DMS 273 (cell line): Measurements from ENCODE around the gene TSPAN12.
A peak's percentile ranks its signal among the peaks of the same experiment; 100 is the strongest.

Experiments used
- DNase-seq: peaks from one replicate; lab custom pipeline; 2025; ENCODE audit not compliant: unreplicated experiment; lab: John Stamatoyannopoulos, UW

The TSPAN12 gene

DNA sequence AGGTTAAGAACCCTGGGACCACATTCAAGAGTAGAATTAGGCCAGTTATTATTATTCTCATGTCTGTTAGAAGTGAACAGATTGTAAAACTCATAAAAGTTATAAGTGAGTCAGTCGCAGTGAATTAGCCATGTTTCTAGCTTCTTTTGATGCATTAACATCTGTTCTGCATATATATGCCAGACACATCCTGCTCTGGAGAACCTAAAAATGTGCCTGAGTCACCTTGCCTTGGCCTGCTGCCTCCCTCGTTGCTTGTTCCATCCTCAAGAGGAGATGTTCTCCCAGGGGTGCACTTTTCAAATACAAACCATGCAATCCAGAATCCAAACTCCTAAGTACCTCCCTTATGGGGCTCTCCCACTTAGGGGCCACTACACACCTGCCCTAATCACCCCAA is 14.8 kb downstream of the TSPAN12 start:
- peak; percentile 87 for DNase-seq

DNA sequence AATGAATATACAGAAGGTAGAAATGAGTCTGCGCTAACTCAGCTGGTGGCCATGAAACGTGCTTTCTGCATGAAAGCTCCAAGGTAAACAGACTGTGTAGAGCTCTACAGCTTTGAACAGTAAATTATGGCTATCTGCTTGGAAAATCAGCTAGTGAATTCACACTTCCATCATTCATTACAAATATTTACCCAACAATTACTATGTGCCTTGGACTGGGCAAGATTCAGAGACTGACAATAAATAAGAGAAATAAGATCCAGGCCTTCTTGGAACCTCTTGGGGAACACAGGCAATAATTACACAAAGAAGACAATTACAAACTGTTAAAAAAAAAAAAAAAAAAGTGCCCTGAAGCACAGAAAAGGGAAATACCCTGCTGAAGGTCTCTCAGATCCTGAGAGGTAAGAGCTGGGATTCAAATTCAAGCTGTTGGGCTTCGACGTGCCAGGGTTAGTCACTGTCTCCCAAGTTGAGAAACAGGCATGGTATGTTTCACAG is 15.8 kb downstream of the TSPAN12 start:
- DNase-seq = peak; percentile 62

GRCh38 chr7:120841608-120842007 is 16.3 kb downstream of the TSPAN12 start:
- DNase-seq = no peak

- no peak for DNase-seq
Measured at GRCh38 chr7:120838281-120838682, 19.7 kb downstream of the TSPAN12 start.

GRCh38 chr7:120837599-120837998 is 20.3 kb downstream of the TSPAN12 start:
- DNase-seq = no peak

DNA sequence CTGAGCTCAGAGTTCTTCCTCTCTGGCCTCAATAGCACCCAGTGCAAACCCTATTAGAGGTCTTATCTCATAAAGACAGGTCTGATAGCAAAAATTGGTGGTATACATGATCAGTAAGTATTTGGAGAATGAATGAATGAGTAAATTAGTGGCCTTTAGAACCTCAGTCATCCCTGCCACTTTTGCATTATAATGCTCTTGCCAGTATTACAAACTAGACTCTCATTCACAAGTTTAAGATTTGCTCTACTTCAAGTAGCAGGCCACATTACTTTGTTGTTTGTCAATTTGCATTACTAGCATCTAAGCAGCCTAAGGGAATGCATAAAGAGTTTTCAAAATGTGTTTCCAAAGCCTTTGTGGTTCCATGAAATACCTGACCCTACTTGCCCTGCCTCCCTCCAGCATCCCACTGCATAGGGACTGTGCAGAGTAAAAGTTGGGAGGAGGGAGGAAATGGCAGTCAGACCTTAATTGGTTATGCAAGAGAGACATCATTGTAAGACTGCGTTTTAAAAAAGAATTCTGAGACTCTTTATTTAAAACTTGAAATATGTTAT is 21.3 kb downstream of the TSPAN12 start:
- no peak for DNase-seq

DNA sequence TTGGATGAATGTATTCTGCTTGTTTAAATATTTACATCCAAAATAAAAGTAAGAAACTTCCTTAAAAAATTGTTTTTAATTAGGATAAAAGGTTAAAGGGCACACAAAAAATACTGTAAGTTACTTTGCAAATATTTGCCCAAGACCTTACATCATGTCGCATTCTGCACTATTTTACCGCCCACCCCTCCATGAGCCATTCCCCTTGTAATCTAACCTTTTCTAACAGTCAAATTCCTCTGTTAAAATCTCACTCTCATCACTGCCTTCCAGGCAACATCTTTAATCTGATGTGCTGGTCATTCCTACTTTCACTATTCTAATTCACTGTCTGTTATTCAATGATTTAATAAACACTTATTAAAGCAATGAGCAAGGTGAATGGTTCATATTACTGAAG is 23.2 kb downstream of the TSPAN12 start:
- DNase-seq = no peak

- DNase-seq = peak; percentile 31
Measured at GRCh38 chr7:120833546-120833945, 24.4 kb downstream of the TSPAN12 start.

GRCh38 chr7:120832803-120833202 is 25.1 kb downstream of the TSPAN12 start:
- DNase-seq = no peak

DNA sequence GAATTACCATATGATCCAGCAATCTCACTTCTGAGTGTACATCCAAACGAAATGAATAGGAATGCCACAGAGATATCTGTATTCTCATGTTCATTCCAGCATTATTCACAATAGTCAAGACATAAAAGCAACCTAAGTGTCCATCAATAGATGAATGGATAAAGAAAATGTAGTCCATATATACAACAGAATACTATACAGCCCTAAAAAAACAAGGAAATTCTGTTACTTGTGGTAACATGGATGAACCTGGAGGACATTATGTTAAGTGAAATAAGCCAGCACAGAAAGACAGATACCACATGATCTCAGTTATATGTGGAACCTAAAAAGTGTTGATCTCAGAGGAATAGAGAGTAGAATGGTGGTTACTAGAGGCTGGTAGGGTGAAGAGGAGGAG is 26.7 kb downstream of the TSPAN12 start:
- no peak for DNase-seq

DNA sequence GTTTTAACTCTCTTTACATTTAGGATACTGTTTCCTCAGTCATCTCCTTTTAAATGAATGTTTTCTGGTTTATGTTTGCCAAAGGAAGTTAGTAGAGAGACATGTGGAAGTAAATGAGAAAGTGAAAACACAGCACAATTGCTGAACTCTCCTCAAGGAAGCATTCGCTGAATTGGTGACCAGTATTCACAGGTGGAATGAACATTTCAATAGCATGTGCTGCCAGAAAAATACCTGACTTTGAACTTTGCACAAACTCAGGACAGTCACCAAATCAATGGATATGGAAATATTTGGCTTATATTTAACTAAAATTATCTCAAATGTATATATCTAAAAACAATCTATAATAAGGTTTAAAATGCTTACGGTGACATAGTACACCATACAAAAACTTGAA is 28.5 kb downstream of the TSPAN12 start:
- DNase-seq = no peak

- no peak for DNase-seq
Measured at GRCh38 chr7:120828528-120828927, 29.4 kb downstream of the TSPAN12 start.

DNA sequence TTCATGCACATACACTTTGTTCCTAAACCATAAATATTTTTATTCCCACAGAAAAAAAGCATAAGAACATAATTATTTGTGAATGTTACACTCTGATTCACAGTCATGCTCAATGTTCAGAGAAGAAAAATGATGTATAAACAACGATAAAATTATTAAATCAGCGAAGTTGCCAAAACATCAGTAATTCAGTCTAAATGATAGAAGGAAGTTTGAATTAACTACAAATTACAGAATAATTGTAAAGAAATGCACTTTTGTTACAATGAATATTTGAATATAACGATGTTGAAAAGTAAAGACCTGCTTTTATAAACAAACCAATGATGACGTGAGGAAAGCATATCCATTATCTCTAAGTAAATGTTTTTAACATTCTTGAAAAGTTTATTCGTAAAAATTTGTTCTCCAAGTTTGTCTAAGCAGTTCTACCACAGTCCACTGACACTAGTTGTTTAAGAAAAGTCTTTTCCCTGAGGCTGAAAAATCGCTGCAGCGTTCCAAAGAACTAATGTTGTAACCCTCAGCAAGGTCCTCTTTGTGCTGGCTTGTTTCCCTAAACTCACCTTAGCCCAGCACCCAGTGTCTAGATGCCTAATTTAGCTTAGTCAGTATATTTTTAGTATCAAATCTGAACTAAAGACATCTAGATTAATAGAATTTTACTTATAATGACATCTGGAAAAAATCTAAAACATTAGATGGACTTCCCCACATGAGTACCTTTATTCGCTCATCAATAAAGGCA is 30.4 kb downstream of the TSPAN12 start:
- no peak for DNase-seq

DNA sequence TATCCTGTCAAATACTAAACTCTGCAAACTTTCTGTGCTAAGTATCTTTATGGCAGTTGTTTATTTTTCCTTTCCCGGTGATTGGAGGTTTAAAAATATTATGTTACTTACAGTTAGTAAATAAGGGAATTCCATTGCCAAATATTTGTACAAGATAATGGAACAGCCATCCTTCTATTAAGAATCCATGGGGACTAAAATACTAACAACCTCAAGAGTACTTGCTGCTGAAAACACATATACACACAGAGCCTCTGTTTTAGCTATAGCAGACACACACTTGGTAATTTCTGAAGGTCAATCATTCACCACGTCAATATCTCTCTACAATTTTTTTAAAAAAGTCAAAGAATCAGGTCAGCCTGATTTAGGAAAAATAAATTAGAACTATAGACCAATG is 32.4 kb downstream of the TSPAN12 start:
- no peak for DNase-seq

DNA sequence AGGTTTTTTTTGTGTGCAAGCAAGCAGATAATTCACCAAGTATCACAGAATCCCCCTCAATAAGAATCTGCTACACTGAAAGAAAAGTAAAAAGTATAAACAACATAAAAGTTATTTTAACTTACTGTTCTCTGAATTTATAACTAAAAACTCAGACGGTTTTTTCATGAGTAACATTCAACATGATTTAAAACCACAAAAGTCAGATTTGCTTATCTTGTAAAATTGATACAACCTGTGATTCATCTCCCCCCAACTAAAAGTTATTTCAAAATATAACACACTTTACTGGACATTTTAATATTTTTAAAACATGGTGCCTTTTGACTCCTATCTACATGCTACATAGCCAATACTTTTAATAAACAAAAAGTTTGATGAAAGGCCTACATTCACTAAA is 32.8 kb downstream of the TSPAN12 start:
- DNase-seq = no peak

DNA sequence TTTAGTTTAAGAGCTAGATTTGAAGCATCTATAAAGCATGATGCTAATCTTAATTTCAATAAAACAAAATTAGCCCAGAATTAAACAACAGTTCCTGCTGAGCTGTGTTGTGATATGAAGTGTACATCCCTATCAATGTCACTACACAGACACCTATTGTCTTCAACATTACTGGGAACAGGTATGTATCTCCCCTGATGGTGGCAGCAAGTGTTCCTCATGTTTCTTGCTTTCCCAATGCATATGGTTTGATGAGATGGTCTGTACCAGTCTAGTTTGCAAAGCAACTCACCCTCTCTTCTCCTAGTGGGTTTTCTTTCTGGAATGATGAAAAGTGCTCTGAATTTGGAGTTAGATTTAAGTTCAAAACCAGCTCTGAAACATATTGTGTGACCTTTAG is 38.1 kb downstream of the TSPAN12 start:
- no peak for DNase-seq

GRCh38 chr7:120817851-120818250 is 40.1 kb downstream of the TSPAN12 start:
- DNase-seq = no peak

DNA sequence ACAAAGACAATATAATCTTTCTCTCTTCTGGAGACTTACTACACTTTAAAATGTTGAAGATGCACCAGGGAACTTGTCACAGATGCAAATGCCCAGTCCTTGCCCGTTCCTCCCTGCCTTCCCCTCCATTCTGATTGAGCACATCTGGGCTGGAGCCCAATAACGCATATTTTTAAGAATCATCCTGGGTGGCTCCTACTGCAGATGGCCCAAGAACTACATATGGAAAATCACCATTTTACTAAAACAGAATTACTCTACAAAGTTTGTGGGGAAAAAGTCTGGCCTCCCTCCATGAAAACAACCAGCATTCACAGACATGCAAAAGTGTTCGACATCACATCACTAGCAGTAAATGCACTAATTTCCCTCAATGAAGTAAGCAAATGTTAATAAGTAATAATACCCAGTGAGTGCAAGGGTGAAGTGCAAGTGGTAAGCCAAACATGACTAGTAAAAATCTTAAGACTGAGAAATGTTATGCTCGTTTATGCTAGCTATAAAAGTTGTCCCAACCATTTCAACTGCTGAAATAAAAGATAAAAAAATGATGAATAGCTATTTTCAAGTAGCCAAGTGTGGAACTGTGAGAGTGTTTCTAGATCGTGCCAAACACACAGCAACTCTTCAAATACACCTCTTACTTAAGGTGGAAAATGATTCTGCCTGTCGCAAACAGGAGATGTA is 43.5 kb downstream of the TSPAN12 start:
- no peak for DNase-seq

GRCh38 chr7:120813546-120814252 is 44.2 kb downstream of the TSPAN12 start:
- DNase-seq = no peak

- no peak for DNase-seq
Measured at GRCh38 chr7:120813089-120813488, 44.9 kb downstream of the TSPAN12 start.

- DNase-seq = no peak
Measured at GRCh38 chr7:120809260-120809659, 48.7 kb downstream of the TSPAN12 start.

DNA sequence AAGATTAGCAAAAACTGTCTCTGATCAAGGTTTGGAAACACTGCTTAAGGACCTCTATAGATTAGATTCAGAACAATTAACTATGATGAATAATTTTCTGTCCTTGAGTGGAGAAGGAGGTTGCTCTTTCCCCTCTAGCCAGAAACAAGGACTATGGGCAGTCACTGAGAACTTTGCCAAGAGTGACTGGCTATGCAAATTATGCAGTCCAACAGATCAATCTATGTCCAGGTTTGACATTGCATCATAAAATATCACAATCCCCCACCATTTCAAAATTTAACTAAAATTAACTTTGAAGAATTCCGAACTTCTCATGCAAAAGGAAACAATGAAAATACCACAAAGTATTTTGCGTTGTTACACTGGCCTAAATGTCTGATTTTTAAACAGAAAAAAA is 50.6 kb downstream of the TSPAN12 start:
- DNase-seq = no peak
